Endothelial cell of umbilical vein (primary cell): ENCODE results near the gene CHRNA7. TPM values are rescaled to one million over a fixed set of nuclear protein-coding genes. Genes with fewer than 3 reads are reported as not detected.

ENCODE experiments used
- BruUV-seq: library from RNA; stranded (reverse); fragments of 400-500 nt; replicated peaks from 2 replicates; lab custom pipeline; 2021; lab: Mats Ljungman, UMichigan
- CTCF ChIA-PET: fragments of 300-600, 350-600 bp; sonication (Branson Sonifier 250); formaldehyde crosslinking; loops from one replicate; lab custom pipeline; 2021; ENCODE audit warnings: antibody characterized with exemption, inconsistent platforms; lab: Charles Lee
- POLR2A ChIA-PET: fragments of 300-600, 350-600 bp; sonication (Branson Sonifier 250); formaldehyde crosslinking; loops from one replicate; lab custom pipeline; 2021; ENCODE audit warnings: antibody characterized with exemption, inconsistent platforms; lab: Charles Lee
- DNase-seq: peaks from one replicate; pipeline ENCODE4 v3.0.0-alpha.2; 2011; ENCODE audit warnings: low read depth, low spot score
- FAIRE-seq: peaks from 2 replicates; lab custom pipeline; 2011; peaks lifted over from hg19 to GRCh38; lab: Jason Lieb, UNC
- H2AFZ ChIP-seq: 2 replicates; pipeline ENCODE4 v1.6.0; 2012; ENCODE audit warnings: low read depth, low read length, control low read depth, inconsistent platforms
- H3K27ac ChIP-seq: 2 replicates; pipeline ENCODE4 v1.5.1; 2011; ENCODE audit warnings: low read depth, mild to moderate bottlenecking, control low read depth, low read length, moderate library complexity; ENCODE audit not compliant: insufficient read depth
- H3K27me3 ChIP-seq, 2 experiments: 2 replicates each; pipeline versions ENCODE4 v1.6.0 to v1.6.1; 2011; ENCODE audit warnings: low read length in 2 of 2, mixed read lengths in 1 of 2; ENCODE audit not compliant: control insufficient read depth in 2 of 2, insufficient read depth in 2 of 2
- H3K36me3 ChIP-seq, 2 experiments: 2 replicates in 1 of 2; 3 replicates in 1 of 2; pipeline ENCODE4 v1.5.1; 2011; ENCODE audit warnings: low read length in 2 of 2, mild to moderate bottlenecking in 1 of 2, moderate library complexity in 1 of 2; ENCODE audit not compliant: control insufficient read depth in 2 of 2, insufficient read depth in 2 of 2; ENCODE audit errors: extremely low read depth in 1 of 2
- H3K4me1 ChIP-seq: 3 replicates; pipeline ENCODE4 v1.5.1; 2011; ENCODE audit warnings: mild to moderate bottlenecking, low read length; ENCODE audit not compliant: control insufficient read depth, insufficient read depth; ENCODE audit errors: extremely low read depth
- H3K4me2 ChIP-seq: 2 replicates; pipeline ENCODE4 v1.6.1; 2011; ENCODE audit warnings: low read length, control low read depth, mixed read lengths; ENCODE audit not compliant: insufficient read depth
- H3K4me3 ChIP-seq, 3 experiments: fragments of 200-600 bp in 1 of 3; sonication (generic), shearing (Covaris generic) in 1 of 3; replicated peaks in 1 of 3; 2 replicates each; pipeline ENCODE4 v1.5.1; 2011 to 2016; ENCODE audit warnings: control low read depth in 3 of 3, low read length in 3 of 3, mild to moderate bottlenecking in 2 of 3, inconsistent platforms in 1 of 3, low read depth in 1 of 3, moderate library complexity in 1 of 3; ENCODE audit not compliant: insufficient read depth in 1 of 3
- H3K79me2 ChIP-seq: 2 replicates; pipeline ENCODE4 v1.6.0; 2012; ENCODE audit warnings: low read length, inconsistent platforms; ENCODE audit not compliant: control insufficient read depth, insufficient read depth
- H3K9ac ChIP-seq: replicated peaks from 2 replicates; pipeline ENCODE3; 2011; ENCODE audit warnings: low read length, control low read depth; ENCODE audit not compliant: insufficient read depth; ENCODE audit errors: extremely low read depth
- H3K9me1 ChIP-seq: replicated peaks from 3 replicates; pipeline ENCODE4 v1.6.0; 2011; ENCODE audit warnings: mild to moderate bottlenecking, low read length; ENCODE audit not compliant: control insufficient read depth, insufficient read depth; ENCODE audit errors: extremely low read depth
- H3K9me3 ChIP-seq: replicated peaks from 2 replicates; pipeline ENCODE4 v1.5.1; 2012; ENCODE audit warnings: low read length, inconsistent platforms; ENCODE audit not compliant: control insufficient read depth, insufficient read depth
- H4K20me1 ChIP-seq: replicated peaks from 2 replicates; pipeline ENCODE3; 2011; ENCODE audit warnings: mild to moderate bottlenecking, low read length; ENCODE audit not compliant: control insufficient read depth, insufficient read depth; ENCODE audit errors: extremely low read depth
- EZH2 ChIP-seq: IDR thresholded peaks from 2 replicates; pipeline ENCODE4 v1.6.1; 2012; ENCODE audit warnings: borderline replicate concordance, low read depth, mild to moderate bottlenecking, moderate library complexity, low read length, inconsistent platforms; ENCODE audit not compliant: severe bottlenecking
- FOS ChIP-seq: IDR thresholded peaks from 2 replicates; pipeline ENCODE4 v1.6.1; 2011; ENCODE audit warnings: mild to moderate bottlenecking, low read length, moderate library complexity, borderline replicate concordance; ENCODE audit not compliant: insufficient read depth
- JUN ChIP-seq: IDR thresholded peaks from 2 replicates; pipeline ENCODE4 v1.6.1; 2011; ENCODE audit warnings: borderline replicate concordance, low read depth; ENCODE audit not compliant: insufficient read length, insufficient read depth
- MYC ChIP-seq: IDR thresholded peaks from one replicate; pipeline ENCODE4 v1.6.1; 2011; ENCODE audit warnings: mild to moderate bottlenecking, low read depth, low read length
- POLR2A ChIP-seq: IDR thresholded peaks from 2 replicates; pipeline ENCODE4 v1.6.1; 2012; ENCODE audit warnings: low read depth, mild to moderate bottlenecking, control low read depth, low read length
- POLR2AphosphoS5 ChIP-seq: IDR thresholded peaks from 2 replicates; pipeline ENCODE4 v1.6.1; 2012; ENCODE audit warnings: low read depth, mild to moderate bottlenecking, control low read depth, low read length, moderate library complexity; ENCODE audit not compliant: insufficient read depth
- dilution Hi-C: fragments of 300-500 bp; cut with MboI; formaldehyde crosslinking; loops from one replicate; pipeline ENCODE4 v1.15.0; 2019; ENCODE audit warnings: low sequenced_read_pairs; ENCODE audit not compliant: extremely low pct_ligation_motif_present
- intact Hi-C: fragments of 100-400 bp; cut with micrococcal nuclease; formaldehyde crosslinking; loops from one replicate; pipeline ENCODE4 v1.10.0; 2022
- polyA plus RNA-seq, 4 experiments: library from polyadenylated mRNA; depleted of rRNA in 3 of 4; stranded (reverse) in 3 of 4; unstranded in 1 of 4; fragments of >200 nt; gene quantifications; 2 replicates each; pipeline versions ENCODE4 v1.2.1 to v1.2.3, GENCODE V29; 2011 to 2012; ENCODE audit warnings: missing spikeins in 1 of 4
- total RNA-seq: library from RNA; stranded (reverse); gene quantifications from 2 replicates; pipeline ENCODE4 v1.2.3, GENCODE V29; 2021
- TF ChIP-seq, protein P1 (sequence below), 2 donors: IDR thresholded peaks; 1 replicate in 1 of 2; 2 replicates in 1 of 2; pipeline ENCODE4 v1.5.1; 2011; ENCODE audit warnings: low read length in 2 of 2, mild to moderate bottlenecking in 2 of 2, moderate library complexity in 2 of 2, control low read depth in 1 of 2, inconsistent platforms in 1 of 2, low read depth in 1 of 2; ENCODE audit not compliant: insufficient read depth in 1 of 2; ENCODE audit errors: extremely low read depth in 1 of 2
- TF ChIP-seq, protein P2 (sequence below): IDR thresholded peaks from 2 replicates; pipeline ENCODE4 v1.6.1; 2011; ENCODE audit not compliant: insufficient read depth, insufficient read length

CHRNA7 gene
- total and polyA plus RNA-seq, 2 donors (not counting 3 experiments of a cell fraction or from before 2014, with no cell fraction given), result 0.70 to 2.6 TPM

DNA sequence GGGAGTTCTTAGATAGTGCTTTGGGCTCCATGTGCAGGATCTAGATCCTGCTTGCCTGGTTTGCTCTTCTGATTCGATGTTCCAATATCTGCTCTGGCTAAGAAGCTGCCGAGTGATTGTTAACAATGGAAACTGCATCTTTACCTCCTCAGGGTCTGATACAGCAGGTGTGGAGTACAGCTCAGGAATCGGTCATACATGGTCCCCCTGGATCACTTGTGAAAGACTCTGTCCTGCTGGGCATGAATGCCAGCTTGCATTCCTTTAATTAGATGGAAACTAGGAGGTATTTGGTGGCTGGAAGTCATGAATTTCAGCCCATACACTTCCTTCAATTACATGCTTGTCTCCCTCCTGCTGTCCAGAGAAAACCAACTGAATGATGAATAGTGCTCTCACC, 95.3 kb downstream of the CHRNA7 start:
- H3K4me1 ChIP-seq, result no peaks in the 10 kb centered on the region
- ChIA-PET POLR2A (no interaction called here), CTCF (no interaction called here)
- H3K4me3 ChIP-seq, result no peak overlapping the region
- H3K79me2 ChIP-seq, result no peaks in the 10 kb centered on the region
- H4K20me1 ChIP-seq, result no peaks in the 10 kb centered on the region
- H2AFZ ChIP-seq, result no peak overlapping the region
- H3K36me3 ChIP-seq, result no peaks in the 10 kb centered on the region
- no peaks in the 10 kb centered on the region for H3K9me3 ChIP-seq
- no peak for DNase-seq
- intact Hi-C loops, result no loop called here
- no peaks in the 10 kb centered on the region for H3K9me1 ChIP-seq
- no peak overlapping the region for H3K27ac ChIP-seq
- TF ChIP-seq, protein P1, sequence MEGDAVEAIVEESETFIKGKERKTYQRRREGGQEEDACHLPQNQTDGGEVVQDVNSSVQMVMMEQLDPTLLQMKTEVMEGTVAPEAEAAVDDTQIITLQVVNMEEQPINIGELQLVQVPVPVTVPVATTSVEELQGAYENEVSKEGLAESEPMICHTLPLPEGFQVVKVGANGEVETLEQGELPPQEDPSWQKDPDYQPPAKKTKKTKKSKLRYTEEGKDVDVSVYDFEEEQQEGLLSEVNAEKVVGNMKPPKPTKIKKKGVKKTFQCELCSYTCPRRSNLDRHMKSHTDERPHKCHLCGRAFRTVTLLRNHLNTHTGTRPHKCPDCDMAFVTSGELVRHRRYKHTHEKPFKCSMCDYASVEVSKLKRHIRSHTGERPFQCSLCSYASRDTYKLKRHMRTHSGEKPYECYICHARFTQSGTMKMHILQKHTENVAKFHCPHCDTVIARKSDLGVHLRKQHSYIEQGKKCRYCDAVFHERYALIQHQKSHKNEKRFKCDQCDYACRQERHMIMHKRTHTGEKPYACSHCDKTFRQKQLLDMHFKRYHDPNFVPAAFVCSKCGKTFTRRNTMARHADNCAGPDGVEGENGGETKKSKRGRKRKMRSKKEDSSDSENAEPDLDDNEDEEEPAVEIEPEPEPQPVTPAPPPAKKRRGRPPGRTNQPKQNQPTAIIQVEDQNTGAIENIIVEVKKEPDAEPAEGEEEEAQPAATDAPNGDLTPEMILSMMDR (IDR thresholded peaks at IDR 0.05; ENCODE audit: extremely low read depth in 1 of 2, insufficient read depth in 1 of 2, low read depth in 1 of 2, low read length in 2 of 2), result no peak
- TF ChIP-seq, protein P2, sequence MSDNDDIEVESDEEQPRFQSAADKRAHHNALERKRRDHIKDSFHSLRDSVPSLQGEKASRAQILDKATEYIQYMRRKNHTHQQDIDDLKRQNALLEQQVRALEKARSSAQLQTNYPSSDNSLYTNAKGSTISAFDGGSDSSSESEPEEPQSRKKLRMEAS, result no peak
- TF ChIP-seq MYC, result no peak
- no peak for TF ChIP-seq EZH2
- TF ChIP-seq POLR2A, result no peak
- TF ChIP-seq JUN, result no peak
- no peak for TF ChIP-seq POLR2AphosphoS5
- TF ChIP-seq FOS, result no peak
- H3K4me2 ChIP-seq, result no peak overlapping the region
- dilution Hi-C loops, result no loop called here
- BruUV-seq, result no TSS peak
- H3K27me3 ChIP-seq, result no peaks in the 10 kb centered on the region
- FAIRE-seq, result no peak
- H3K9ac ChIP-seq, result no peak overlapping the region
